Measurements from ENCODE around the gene FGD4.

The FGD4 gene

GRCh38 chr12:32478858-32479725, 79.7 kb downstream of the FGD4 start:
- Histone ChIP-seq H3K27me3 (ENCODE audit: insufficient read depth, low read length, poor library complexity) (peaks cover 2% of the 10 kb centered on the region), H2AFZ (ENCODE audit: low read depth, low read length) (no peak overlapping the region), H3K4me3 (ENCODE audit: low read depth in 1 of 2, low read length in 2 of 2) (no peak overlapping the region), H3K27ac (ENCODE audit: low read length) (no peak overlapping the region), H3K9me3 (ENCODE audit: insufficient read depth, low read length, severe bottlenecking) (no peaks in the 10 kb centered on the region), H3K36me3 (ENCODE audit: insufficient read depth, low read length) (no peaks in the 10 kb centered on the region), H4K20me1 (ENCODE audit: insufficient read depth, low read length) (no peaks in the 10 kb centered on the region), H3K4me1 (ENCODE audit: insufficient read depth, low read length) (no peaks in the 10 kb centered on the region), H3K79me2 (ENCODE audit: insufficient read depth, low read length) (no peaks in the 10 kb centered on the region), H3K9ac (ENCODE audit: low read depth, low read length) (no peak overlapping the region), H3K4me2 (ENCODE audit: insufficient read depth, low read length) (no peak overlapping the region)
- TF ChIP-seq CTCF (IDR thresholded peaks at IDR 0.05; ENCODE audit: borderline replicate concordance, extremely low read depth, low read length, poor library complexity, severe bottlenecking), result no peak
- TF ChIP-seq EZH2 (IDR thresholded peaks at IDR 0.05; ENCODE audit: borderline replicate concordance, low read depth, low read length, severe bottlenecking), result no peak
- DNase-seq (no peak), ATAC-seq (ENCODE audit: insufficient read depth, low read depth) (no peak)

GRCh38 chr12:32482226-32482625, 82.9 kb downstream of the FGD4 start:
- no peak overlapping the region for H3K4me2 ChIP-seq (ENCODE audit: insufficient read depth, low read length)
- H3K4me1 ChIP-seq (ENCODE audit: insufficient read depth, low read length), result no peaks in the 10 kb centered on the region
- no peaks in the 10 kb centered on the region for H3K36me3 ChIP-seq (ENCODE audit: insufficient read depth, low read length)
- TF ChIP-seq EZH2 (IDR thresholded peaks at IDR 0.05; ENCODE audit: borderline replicate concordance, low read depth, low read length, severe bottlenecking) (no peak), CTCF (IDR thresholded peaks at IDR 0.05; ENCODE audit: borderline replicate concordance, extremely low read depth, low read length, poor library complexity, severe bottlenecking) (no peak)
- H3K27ac ChIP-seq (ENCODE audit: low read length), result no peak overlapping the region
- no peak overlapping the region for H2AFZ ChIP-seq (ENCODE audit: low read depth, low read length)
- no peak for DNase-seq
- no peaks in the 10 kb centered on the region for H3K9me3 ChIP-seq (ENCODE audit: insufficient read depth, low read length, severe bottlenecking)
- peaks cover 2% of the 10 kb centered on the region for H3K27me3 ChIP-seq (ENCODE audit: insufficient read depth, low read length, poor library complexity)
- H4K20me1 ChIP-seq (ENCODE audit: insufficient read depth, low read length), result no peaks in the 10 kb centered on the region
- no peak overlapping the region for H3K4me3 ChIP-seq (ENCODE audit: low read depth in 1 of 2, low read length in 2 of 2)
- ATAC-seq (ENCODE audit: insufficient read depth, low read depth), result no peak
- no peak overlapping the region for H3K9ac ChIP-seq (ENCODE audit: low read depth, low read length)
- no peaks in the 10 kb centered on the region for H3K79me2 ChIP-seq (ENCODE audit: insufficient read depth, low read length)

- DNase-seq (no peak), ATAC-seq (ENCODE audit: insufficient read depth, low read depth) (no peak)
- Histone ChIP-seq H3K4me2 (ENCODE audit: insufficient read depth, low read length) (no peak overlapping the region), H3K4me3 (ENCODE audit: low read depth in 1 of 2, low read length in 2 of 2) (no peak overlapping the region), H3K4me1 (ENCODE audit: insufficient read depth, low read length) (no peaks in the 10 kb centered on the region), H3K27me3 (ENCODE audit: insufficient read depth, low read length, poor library complexity) (no peaks in the 10 kb centered on the region), H3K9me3 (ENCODE audit: insufficient read depth, low read length, severe bottlenecking) (no peaks in the 10 kb centered on the region), H3K27ac (ENCODE audit: low read length) (no peak overlapping the region), H3K79me2 (ENCODE audit: insufficient read depth, low read length) (no peaks in the 10 kb centered on the region), H3K36me3 (ENCODE audit: insufficient read depth, low read length) (no peaks in the 10 kb centered on the region), H4K20me1 (ENCODE audit: insufficient read depth, low read length) (no peaks in the 10 kb centered on the region), H3K9ac (ENCODE audit: low read depth, low read length) (no peak overlapping the region), H2AFZ (ENCODE audit: low read depth, low read length) (no peak overlapping the region)
- TF ChIP-seq CTCF (IDR thresholded peaks at IDR 0.05; ENCODE audit: borderline replicate concordance, extremely low read depth, low read length, poor library complexity, severe bottlenecking), result no peak
- no peak for TF ChIP-seq EZH2 (IDR thresholded peaks at IDR 0.05; ENCODE audit: borderline replicate concordance, low read depth, low read length, severe bottlenecking)
Observed at GRCh38 chr12:32483499-32483898, 84.1 kb downstream of the FGD4 start.
